Measurements from ENCODE around the gene RBM6.

RBM6 gene

DNA sequence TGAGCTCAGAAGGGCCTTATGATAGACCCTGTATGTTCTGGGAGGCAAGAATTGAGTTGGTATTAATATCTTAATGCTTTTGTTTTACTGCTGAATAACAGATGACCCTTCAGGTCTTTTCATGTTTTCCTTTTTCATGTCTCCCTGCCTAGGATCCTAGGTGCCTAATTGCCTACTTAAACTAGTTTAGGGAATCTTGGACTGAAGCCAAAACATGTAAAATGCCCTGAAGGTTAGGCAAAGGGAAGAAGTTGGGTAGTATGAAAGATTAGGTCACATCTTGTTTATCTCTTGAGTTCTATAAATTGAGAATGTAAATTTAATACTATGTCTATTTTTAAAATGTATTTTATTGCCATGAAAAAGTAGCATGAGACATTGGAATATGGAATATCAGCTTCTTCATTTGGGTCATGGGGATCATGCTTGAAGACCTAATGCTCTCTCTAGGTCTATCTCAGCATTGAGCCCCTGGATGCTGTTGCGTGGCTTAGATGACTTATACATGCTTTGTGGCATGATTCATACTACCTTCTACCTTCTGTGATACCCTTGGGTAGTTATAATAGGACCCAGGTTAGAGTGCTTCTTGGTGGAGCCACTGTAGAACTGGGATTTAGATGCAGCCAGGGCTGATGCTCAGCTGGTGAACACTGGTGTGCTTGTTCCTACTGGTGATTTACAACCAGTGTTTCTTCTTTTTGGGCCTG lies 26.4 kb downstream of the RBM6 start:
- no peak for DNase-seq (ENCODE audit: low spot score in 2 of 2)
- Mint-ChIP-seq H3K9me3 (no peaks in the 10 kb centered on the region), H3K27ac (ENCODE audit: low read depth) (no peak overlapping the region), H3K27me3 (no peaks in the 10 kb centered on the region), H3K4me3 (no peak overlapping the region), H3K4me1 (peaks cover 14% of the 10 kb centered on the region), H3K36me3 (ENCODE audit: insufficient read depth) (peaks cover 57% of the 10 kb centered on the region)
- ATAC-seq (replicated peaks; ENCODE audit: extremely low read depth, poor library complexity, severe bottlenecking) = no peak

DNA sequence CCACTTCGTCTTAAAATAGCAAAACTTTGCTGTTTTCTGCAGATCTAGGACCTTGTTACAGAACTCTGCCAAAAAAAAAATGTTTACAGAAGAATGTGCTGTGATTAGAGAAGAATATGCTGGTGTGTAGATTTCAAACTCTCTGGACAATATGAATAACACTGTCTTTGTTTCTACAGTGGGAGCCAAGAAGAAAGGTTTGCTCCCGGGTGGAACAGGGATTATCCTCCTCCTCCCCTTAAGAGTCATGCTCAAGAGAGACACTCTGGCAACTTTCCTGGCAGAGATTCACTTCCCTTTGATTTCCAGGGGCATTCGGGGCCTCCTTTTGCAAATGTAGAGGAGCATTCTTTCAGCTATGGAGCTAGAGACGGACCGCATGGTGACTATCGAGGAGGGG lies 27.3 kb downstream of the RBM6 start:
- H3K9me3 Mint-ChIP-seq = no peaks in the 10 kb centered on the region
- H3K4me1 Mint-ChIP-seq = peaks cover 14% of the 10 kb centered on the region
- ATAC-seq (replicated peaks; ENCODE audit: extremely low read depth, poor library complexity, severe bottlenecking) (no peak), DNase-seq (ENCODE audit: low spot score in 2 of 2) (no peak)
- no peak overlapping the region for H3K4me3 Mint-ChIP-seq
- no peak overlapping the region for H3K27ac Mint-ChIP-seq (ENCODE audit: low read depth)
- no peaks in the 10 kb centered on the region for H3K27me3 Mint-ChIP-seq
- H3K36me3 Mint-ChIP-seq (ENCODE audit: insufficient read depth) = peaks cover 58% of the 10 kb centered on the region

DNA sequence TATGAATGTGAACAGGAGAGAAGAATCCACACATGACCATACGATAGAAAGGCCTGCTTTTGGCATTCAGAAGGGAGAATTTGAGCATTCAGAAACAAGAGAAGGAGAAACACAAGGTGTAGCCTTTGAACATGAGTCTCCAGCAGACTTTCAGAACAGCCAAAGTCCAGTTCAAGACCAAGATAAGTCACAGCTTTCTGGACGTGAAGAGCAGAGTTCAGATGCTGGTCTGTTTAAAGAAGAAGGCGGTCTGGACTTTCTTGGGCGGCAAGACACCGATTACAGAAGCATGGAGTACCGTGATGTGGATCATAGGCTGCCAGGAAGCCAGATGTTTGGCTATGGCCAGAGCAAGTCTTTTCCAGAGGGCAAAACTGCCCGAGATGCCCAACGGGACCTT lies 28.4 kb downstream of the RBM6 start:
- ATAC-seq (replicated peaks; ENCODE audit: extremely low read depth, poor library complexity, severe bottlenecking) = no peak
- H3K4me1 Mint-ChIP-seq = peaks cover 14% of the 10 kb centered on the region
- peaks cover 61% of the 10 kb centered on the region for H3K36me3 Mint-ChIP-seq (ENCODE audit: insufficient read depth)
- no peak for DNase-seq (ENCODE audit: low spot score in 2 of 2)
- H3K4me3 Mint-ChIP-seq = no peak overlapping the region
- H3K9me3 Mint-ChIP-seq = no peaks in the 10 kb centered on the region
- H3K27ac Mint-ChIP-seq (ENCODE audit: low read depth) = peak overlapping the region; percentile 6
- no peaks in the 10 kb centered on the region for H3K27me3 Mint-ChIP-seq

DNA sequence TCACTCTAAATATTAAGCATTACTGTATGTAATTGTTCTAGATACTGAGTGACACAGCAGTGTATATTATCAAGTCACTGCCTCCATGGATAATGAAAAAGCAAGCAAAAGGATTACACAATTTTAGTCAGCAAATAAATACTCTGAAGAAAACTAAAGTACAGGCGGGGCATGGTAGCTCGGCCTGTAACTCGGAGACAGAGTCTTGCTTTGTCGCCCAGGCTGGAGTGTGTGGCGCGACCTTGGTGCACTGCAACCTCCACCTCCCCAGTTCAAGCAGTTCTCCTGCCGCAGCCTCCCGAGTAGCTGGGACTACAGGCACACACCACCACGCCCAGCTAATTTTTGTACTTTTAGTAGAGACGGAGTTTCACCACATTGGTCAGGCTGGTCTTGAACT lies 32.7 kb downstream of the RBM6 start:
- DNase-seq (ENCODE audit: low spot score in 2 of 2) (no peak), ATAC-seq (replicated peaks; ENCODE audit: extremely low read depth, poor library complexity, severe bottlenecking) (no peak)
- peaks cover 62% of the 10 kb centered on the region for H3K36me3 Mint-ChIP-seq (ENCODE audit: insufficient read depth)
- no peak overlapping the region for H3K27ac Mint-ChIP-seq (ENCODE audit: low read depth)
- H3K4me1 Mint-ChIP-seq = peaks cover 6% of the 10 kb centered on the region
- H3K9me3 Mint-ChIP-seq = no peaks in the 10 kb centered on the region
- no peak overlapping the region for H3K4me3 Mint-ChIP-seq
- H3K27me3 Mint-ChIP-seq = no peaks in the 10 kb centered on the region

DNA sequence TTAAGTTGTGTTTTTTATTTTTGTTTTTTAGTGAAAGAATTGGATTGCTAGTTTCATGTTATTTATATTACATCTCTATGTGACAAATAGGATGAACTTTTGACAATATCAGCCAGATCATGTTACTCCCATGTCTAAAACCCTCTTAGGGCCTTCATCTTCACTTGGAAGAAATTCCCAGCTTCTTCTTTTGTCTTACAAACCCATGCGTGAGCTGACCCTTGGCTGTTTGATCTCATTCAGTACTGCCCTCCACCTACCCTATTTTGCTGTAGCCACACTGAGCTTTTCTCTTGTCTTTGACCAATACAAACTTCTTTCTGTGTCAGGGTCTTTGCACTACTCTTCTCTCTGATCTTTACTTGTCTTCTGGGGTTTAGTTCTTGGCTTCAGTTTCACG lies 37.0 kb downstream of the RBM6 start:
- Mint-ChIP-seq H3K4me3 (no peak overlapping the region), H3K9me3 (no peaks in the 10 kb centered on the region), H3K27me3 (no peaks in the 10 kb centered on the region), H3K36me3 (ENCODE audit: insufficient read depth) (peaks cover 27% of the 10 kb centered on the region), H3K4me1 (no peaks in the 10 kb centered on the region), H3K27ac (ENCODE audit: low read depth) (no peak overlapping the region)
- DNase-seq (ENCODE audit: low spot score in 2 of 2) (no peak), ATAC-seq (replicated peaks; ENCODE audit: extremely low read depth, poor library complexity, severe bottlenecking) (no peak)

DNA sequence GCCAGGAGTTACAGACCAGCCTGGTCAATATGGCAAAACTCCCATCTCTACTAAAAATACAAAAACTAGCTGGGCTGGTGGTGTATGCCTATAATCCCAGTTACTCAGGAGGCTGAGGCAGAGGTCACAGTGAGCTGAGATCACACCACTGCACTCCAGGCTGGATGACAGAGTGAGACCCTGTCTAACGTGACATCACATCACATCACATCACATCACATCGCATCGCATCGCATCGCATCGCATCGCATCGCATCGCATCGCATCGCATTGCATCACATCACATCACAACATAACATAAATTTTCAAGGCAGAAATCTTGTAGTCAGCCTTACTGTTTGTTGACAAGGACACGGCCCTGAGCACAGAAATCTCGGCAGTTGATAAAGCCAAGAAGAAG lies 44.4 kb downstream of the RBM6 start:
- Mint-ChIP-seq H3K9me3 (no peaks in the 10 kb centered on the region), H3K36me3 (ENCODE audit: insufficient read depth) (peaks cover 14% of the 10 kb centered on the region), H3K4me1 (peaks cover 6% of the 10 kb centered on the region), H3K4me3 (no peak overlapping the region), H3K27ac (ENCODE audit: low read depth) (no peak overlapping the region), H3K27me3 (no peaks in the 10 kb centered on the region)
- no peak for DNase-seq (ENCODE audit: low spot score in 2 of 2)
- no peak for ATAC-seq (replicated peaks; ENCODE audit: extremely low read depth, poor library complexity, severe bottlenecking)

DNA sequence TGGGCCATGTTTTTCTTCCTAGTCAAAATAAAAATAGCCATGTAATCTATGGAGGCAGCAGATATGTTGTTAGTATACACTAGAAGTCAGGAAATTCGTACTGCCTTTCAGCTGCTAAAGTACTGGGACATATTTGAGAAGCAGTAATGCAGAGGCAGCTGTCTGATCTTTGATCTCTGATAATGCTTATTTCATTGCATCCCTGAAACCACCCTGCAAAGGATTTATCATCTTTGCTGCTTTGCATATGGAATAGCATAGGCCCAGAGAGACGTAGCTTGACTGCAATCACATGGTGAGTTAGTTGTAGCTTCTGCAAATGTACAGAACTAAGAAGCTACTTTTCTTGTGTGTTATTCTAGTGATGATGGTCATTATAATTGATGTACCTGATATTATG lies 52.4 kb downstream of the RBM6 start:
- DNase-seq (ENCODE audit: low spot score in 2 of 2) (no peak), ATAC-seq (replicated peaks; ENCODE audit: extremely low read depth, poor library complexity, severe bottlenecking) (no peak)
- H3K27ac Mint-ChIP-seq (ENCODE audit: low read depth) = no peak overlapping the region
- H3K9me3 Mint-ChIP-seq = no peaks in the 10 kb centered on the region
- peaks cover 9% of the 10 kb centered on the region for H3K4me1 Mint-ChIP-seq
- H3K36me3 Mint-ChIP-seq (ENCODE audit: insufficient read depth) = peaks cover 19% of the 10 kb centered on the region
- H3K27me3 Mint-ChIP-seq = no peaks in the 10 kb centered on the region
- H3K4me3 Mint-ChIP-seq = no peak overlapping the region

DNA sequence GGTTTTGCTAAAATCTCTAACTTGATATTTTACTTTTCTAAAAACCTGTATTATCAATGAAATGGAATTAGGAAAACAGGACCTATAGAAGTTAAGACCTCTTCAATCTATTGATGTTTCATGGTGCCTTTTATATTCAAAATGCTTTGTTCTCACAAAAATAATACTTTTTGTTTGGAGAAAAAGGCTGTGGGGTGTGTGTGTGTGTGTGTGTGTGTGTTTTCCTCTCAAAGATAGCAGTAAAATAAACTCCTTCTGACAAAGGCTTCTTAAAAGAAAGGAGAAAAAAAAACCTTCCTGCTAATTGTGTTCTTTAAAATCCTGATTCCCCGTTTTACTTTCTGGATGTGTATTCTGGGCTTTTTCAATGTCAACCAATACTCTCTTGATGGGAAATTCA lies 54.5 kb downstream of the RBM6 start:
- H3K4me1 Mint-ChIP-seq = peaks cover 12% of the 10 kb centered on the region
- peak overlapping the region; percentile 51 for H3K27ac Mint-ChIP-seq (ENCODE audit: low read depth)
- no peak overlapping the region for H3K4me3 Mint-ChIP-seq
- no peak for ATAC-seq (replicated peaks; ENCODE audit: extremely low read depth, poor library complexity, severe bottlenecking)
- H3K36me3 Mint-ChIP-seq (ENCODE audit: insufficient read depth) = peaks cover 21% of the 10 kb centered on the region
- no peaks in the 10 kb centered on the region for H3K27me3 Mint-ChIP-seq
- DNase-seq (ENCODE audit: low spot score in 2 of 2) = no peak
- no peaks in the 10 kb centered on the region for H3K9me3 Mint-ChIP-seq

DNA sequence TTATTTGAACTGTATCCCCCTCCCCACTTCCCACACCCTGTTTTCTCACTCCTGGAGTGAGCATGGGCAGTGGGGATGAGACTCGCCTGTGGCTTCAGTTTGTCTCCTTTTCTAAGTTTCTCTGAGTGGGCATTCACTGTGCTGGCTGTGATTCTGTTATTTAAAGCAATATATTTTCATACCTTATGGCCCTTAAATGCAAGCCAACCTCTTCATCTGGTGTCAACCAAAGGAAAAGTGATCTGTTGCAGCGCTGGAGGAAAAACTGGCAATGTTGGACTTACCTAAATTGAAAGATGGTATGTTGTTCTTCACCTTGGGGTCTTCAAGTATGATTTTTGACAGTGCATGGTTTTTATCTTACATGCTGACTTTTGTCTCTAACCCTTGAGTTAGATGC lies 56.1 kb downstream of the RBM6 start:
- Mint-ChIP-seq H3K27me3 (no peaks in the 10 kb centered on the region), H3K4me3 (no peak overlapping the region), H3K4me1 (peaks cover 12% of the 10 kb centered on the region), H3K9me3 (no peaks in the 10 kb centered on the region), H3K27ac (ENCODE audit: low read depth) (no peak overlapping the region), H3K36me3 (ENCODE audit: insufficient read depth) (peaks cover 26% of the 10 kb centered on the region)
- ATAC-seq (replicated peaks; ENCODE audit: extremely low read depth, poor library complexity, severe bottlenecking) = no peak
- DNase-seq (ENCODE audit: low spot score in 2 of 2) = no peak

DNA sequence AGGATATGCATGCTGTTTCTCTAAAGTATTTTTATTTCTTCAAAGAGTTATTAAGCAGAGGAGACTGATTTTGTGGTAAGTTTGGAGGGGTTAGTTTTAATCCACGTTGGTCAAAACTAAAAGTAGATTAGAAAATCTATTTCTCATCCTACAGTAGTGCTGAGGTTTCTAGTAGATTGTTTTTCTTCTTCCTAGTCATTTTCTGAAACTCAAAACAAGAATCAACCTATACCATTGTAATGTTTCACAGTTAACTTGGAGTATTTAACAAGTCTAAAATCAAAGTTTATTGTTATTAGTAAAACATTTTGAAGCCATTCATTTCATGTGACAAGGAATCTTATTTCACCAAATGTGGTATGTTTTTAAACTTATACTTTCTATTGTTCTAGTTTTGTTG lies 57.9 kb downstream of the RBM6 start:
- H3K27me3 Mint-ChIP-seq = no peaks in the 10 kb centered on the region
- ATAC-seq (replicated peaks; ENCODE audit: extremely low read depth, poor library complexity, severe bottlenecking) (no peak), DNase-seq (ENCODE audit: low spot score in 2 of 2) (no peak)
- H3K4me1 Mint-ChIP-seq = peaks cover 12% of the 10 kb centered on the region
- H3K9me3 Mint-ChIP-seq = no peaks in the 10 kb centered on the region
- H3K4me3 Mint-ChIP-seq = no peak overlapping the region
- no peak overlapping the region for H3K27ac Mint-ChIP-seq (ENCODE audit: low read depth)
- H3K36me3 Mint-ChIP-seq (ENCODE audit: insufficient read depth) = peaks cover 31% of the 10 kb centered on the region

DNA sequence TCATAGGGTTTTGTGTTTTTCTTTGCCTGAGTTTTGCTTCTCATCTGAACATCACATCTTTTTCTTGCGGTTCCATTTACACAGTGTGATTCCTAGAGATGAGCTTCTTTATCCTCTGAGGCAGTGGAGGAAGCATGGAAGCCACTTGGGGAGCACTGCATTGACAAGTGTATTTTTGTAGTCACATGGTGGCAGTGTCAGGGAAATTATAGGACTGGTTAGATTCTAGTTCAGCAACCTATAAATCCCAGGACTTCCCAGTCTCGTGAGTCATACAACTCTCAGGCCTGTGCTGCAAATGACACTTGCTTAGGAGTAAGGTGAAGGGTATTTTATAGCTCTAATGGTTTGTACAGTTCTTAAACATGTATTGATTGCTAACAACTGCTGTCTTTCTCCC lies 58.4 kb downstream of the RBM6 start:
- no peak overlapping the region for H3K4me3 Mint-ChIP-seq
- ATAC-seq (replicated peaks; ENCODE audit: extremely low read depth, poor library complexity, severe bottlenecking) (no peak), DNase-seq (ENCODE audit: low spot score in 2 of 2) (no peak)
- H3K36me3 Mint-ChIP-seq (ENCODE audit: insufficient read depth) = peaks cover 30% of the 10 kb centered on the region
- no peaks in the 10 kb centered on the region for H3K9me3 Mint-ChIP-seq
- no peaks in the 10 kb centered on the region for H3K27me3 Mint-ChIP-seq
- no peak overlapping the region for H3K27ac Mint-ChIP-seq (ENCODE audit: low read depth)
- peaks cover 13% of the 10 kb centered on the region for H3K4me1 Mint-ChIP-seq

DNA sequence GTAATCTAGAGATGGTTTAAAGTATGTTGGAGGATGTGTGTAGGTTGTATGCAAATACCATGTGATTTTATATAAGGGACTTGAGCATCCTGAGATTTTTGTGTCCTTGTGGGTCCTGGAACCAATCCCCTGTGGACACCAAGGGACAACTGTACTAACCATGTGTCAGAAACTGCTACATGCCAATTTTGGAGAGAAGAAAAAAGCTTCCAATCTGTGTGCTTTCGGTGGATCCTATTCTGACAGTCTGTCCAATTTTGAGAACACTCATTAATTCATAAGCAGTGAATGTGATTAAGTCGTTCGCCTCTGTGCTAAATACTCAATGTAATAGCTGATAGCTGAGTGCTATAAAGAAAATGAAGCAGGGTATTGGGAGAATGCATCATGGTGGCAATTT lies 61.6 kb downstream of the RBM6 start:
- Mint-ChIP-seq H3K4me1 (peaks cover 14% of the 10 kb centered on the region), H3K27ac (ENCODE audit: low read depth) (no peak overlapping the region), H3K4me3 (no peak overlapping the region), H3K36me3 (ENCODE audit: insufficient read depth) (peaks cover 26% of the 10 kb centered on the region), H3K27me3 (no peaks in the 10 kb centered on the region), H3K9me3 (no peaks in the 10 kb centered on the region)
- DNase-seq (ENCODE audit: low spot score in 2 of 2) (no peak), ATAC-seq (replicated peaks; ENCODE audit: extremely low read depth, poor library complexity, severe bottlenecking) (no peak)

DNA sequence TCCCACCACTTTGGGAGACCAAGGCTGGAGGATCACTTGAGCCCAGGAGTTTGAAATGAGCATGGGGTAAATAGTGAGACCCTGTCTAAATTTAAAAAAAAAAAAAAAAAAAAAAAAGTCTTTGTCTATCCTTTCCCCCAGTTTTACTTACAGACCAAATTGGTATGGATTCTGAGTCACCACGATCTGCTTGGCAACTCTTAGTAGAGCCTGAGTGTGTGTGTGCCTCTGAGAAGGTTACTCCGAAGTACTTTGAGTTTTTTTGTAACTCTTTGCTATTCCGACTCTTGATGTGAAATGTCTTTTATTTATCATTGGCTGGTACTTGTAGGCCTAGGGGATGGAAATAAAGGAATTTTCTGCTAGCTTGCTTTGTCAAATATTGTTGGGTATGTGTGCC lies 63.3 kb downstream of the RBM6 start:
- no peak overlapping the region for H3K27ac Mint-ChIP-seq (ENCODE audit: low read depth)
- DNase-seq (ENCODE audit: low spot score in 2 of 2) (no peak), ATAC-seq (replicated peaks; ENCODE audit: extremely low read depth, poor library complexity, severe bottlenecking) (no peak)
- no peaks in the 10 kb centered on the region for H3K9me3 Mint-ChIP-seq
- H3K4me1 Mint-ChIP-seq = peaks cover 9% of the 10 kb centered on the region
- H3K27me3 Mint-ChIP-seq = no peaks in the 10 kb centered on the region
- H3K4me3 Mint-ChIP-seq = no peak overlapping the region
- peaks cover 32% of the 10 kb centered on the region for H3K36me3 Mint-ChIP-seq (ENCODE audit: insufficient read depth)

DNA sequence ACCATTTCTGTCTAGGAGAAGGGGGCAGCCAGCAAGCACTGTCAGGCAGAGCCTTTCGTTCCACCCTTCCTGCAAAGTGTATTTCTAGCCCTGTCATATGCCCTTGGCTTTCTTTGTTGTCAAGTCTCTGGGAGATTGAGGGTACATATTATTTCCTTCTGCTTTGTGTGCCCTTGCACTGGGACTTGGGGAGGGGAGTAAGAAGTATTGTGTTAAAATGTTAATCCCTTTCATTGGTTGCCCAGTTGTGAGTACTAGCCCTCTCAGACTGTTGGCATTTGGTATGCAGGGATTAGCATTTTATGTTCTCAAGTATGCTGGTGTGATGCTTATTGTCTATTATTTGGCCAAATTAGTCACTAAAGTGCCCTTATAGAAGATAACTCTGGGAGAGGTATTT lies 63.9 kb downstream of the RBM6 start:
- Mint-ChIP-seq H3K4me3 (no peak overlapping the region), H3K27ac (ENCODE audit: low read depth) (no peak overlapping the region), H3K36me3 (ENCODE audit: insufficient read depth) (peaks cover 29% of the 10 kb centered on the region), H3K9me3 (no peaks in the 10 kb centered on the region), H3K4me1 (peaks cover 13% of the 10 kb centered on the region), H3K27me3 (no peaks in the 10 kb centered on the region)
- ATAC-seq (replicated peaks; ENCODE audit: extremely low read depth, poor library complexity, severe bottlenecking) (no peak), DNase-seq (ENCODE audit: low spot score in 2 of 2) (no peak)

All from central memory CD8-positive, alpha-beta T cell (primary cell).